IPS-20b (cell line): ENCODE data around the gene ADAM30.

Experiments
- H3K27ac ChIP-seq: one replicate; pipeline ENCODE4 v1.5.1; 2013; ENCODE audit warnings: low read length
- H3K27me3 ChIP-seq: 2 replicates; pipeline ENCODE4 v1.6.1; 2013; ENCODE audit warnings: mild to moderate bottlenecking, low read length, inconsistent platforms; ENCODE audit not compliant: insufficient read depth
- H3K36me3 ChIP-seq: 2 replicates; pipeline ENCODE4 v1.6.1; 2013; ENCODE audit warnings: low read depth, mild to moderate bottlenecking, inconsistent platforms, low read length, moderate library complexity; ENCODE audit not compliant: insufficient read depth
- H3K4me1 ChIP-seq: 2 replicates; pipeline ENCODE4 v1.6.1; 2013; ENCODE audit warnings: mild to moderate bottlenecking, control low read depth, inconsistent platforms, low read length, moderate library complexity; ENCODE audit not compliant: insufficient read depth
- H3K4me3 ChIP-seq: 2 replicates; pipeline ENCODE4 v1.5.1; 2013; ENCODE audit warnings: mild to moderate bottlenecking, low read length, inconsistent platforms
- H3K9ac ChIP-seq: 2 replicates; pipeline ENCODE4 v1.6.1; 2013; ENCODE audit warnings: low read depth, mild to moderate bottlenecking, inconsistent platforms, low read length, moderate library complexity
- H3K9me3 ChIP-seq: 2 replicates; pipeline ENCODE4 v1.6.1; 2013; ENCODE audit warnings: mild to moderate bottlenecking, low read depth, low read length, inconsistent platforms; ENCODE audit not compliant: insufficient read depth

Gene ADAM30

DNA sequence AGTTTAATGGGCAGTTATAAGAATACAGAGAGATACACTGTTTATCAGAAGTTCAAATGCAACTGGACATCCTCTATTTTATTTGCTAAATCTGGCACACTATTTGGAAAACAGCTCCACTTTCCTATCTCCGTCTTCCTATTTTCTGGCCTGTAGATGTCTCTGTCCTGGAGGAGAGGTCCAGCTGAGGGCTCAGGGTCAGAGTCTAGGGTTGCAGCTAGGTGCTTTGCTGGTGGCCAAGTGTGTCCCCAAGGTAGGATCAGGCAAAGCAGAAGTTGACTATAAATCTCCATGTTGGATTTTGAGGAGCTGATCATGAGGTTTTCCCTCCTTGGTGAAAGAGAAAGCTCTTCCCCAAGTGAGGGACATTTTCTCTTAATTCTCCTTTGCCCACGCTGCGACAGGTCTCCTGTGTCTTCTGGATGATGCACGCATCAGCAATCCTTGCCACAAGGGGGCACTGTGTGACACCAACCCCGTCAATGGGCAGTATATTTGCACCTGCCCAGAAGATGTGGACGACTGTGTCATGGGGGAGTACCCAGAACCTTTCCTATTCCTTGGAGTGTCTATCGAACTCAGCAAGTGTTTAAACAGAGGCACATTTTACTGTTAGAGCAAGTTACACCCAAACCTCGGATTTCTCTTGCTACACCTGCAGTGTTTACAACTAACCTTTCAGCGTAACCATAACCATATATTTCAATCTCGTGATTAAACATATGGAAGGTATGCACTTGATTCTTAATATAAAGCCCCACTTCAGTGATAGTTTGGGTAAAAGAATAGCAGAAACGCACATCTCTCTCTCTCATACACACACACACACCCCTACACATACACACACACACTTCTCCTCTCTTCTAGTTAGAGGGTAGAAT is 10.2 kb downstream of the ADAM30 start:
- no peaks in the 10 kb centered on the region for H3K4me1 ChIP-seq
- H3K4me3 ChIP-seq: no peak overlapping the region
- no peaks in the 10 kb centered on the region for H3K27me3 ChIP-seq
- no peaks in the 10 kb centered on the region for H3K9me3 ChIP-seq
- H3K9ac ChIP-seq: no peak overlapping the region
- no peaks in the 10 kb centered on the region for H3K36me3 ChIP-seq
- no peak overlapping the region for H3K27ac ChIP-seq

DNA sequence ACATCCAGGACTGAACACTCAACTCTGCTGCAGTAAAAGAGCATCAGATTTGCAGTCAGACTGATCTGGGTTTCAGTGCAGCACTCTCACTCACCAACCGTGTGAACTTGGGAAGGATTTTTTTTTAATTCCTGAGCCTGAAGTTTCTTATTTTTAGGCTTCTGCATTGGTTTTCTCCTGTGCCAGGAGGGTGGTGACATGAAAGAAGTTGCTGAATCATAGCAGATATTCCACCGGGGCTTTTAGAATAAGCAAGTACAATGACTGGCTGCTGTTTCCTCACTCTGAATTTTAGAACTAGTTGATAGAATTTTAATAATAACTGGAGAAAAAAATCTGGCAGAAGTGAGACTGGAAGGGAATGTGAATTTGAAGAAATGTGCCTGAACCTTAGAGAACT is 11.6 kb downstream of the ADAM30 start:
- no peaks in the 10 kb centered on the region for H3K36me3 ChIP-seq
- no peak overlapping the region for H3K4me3 ChIP-seq
- no peaks in the 10 kb centered on the region for H3K9me3 ChIP-seq
- H3K4me1 ChIP-seq: no peaks in the 10 kb centered on the region
- H3K9ac ChIP-seq: no peak overlapping the region
- H3K27ac ChIP-seq: no peak overlapping the region
- no peaks in the 10 kb centered on the region for H3K27me3 ChIP-seq

DNA sequence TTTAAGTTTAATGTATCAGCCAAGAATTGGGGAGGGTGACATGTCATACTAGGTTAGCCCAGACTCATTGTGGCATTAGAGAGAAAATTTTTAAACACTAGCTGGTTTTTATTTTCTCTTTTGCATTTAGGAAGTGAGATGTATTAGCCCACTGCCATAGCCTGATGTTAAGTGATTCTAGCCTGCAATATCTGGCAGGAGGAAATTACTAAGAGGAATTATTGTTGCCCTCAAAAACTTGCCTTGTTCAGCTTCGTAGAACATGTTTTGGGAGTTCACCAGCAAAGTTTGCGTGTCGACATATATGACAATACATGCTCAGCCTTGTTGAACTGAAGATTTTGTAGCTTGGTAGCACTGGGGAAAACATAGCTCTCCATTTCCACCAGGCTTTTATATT is 12.5 kb downstream of the ADAM30 start:
- Histone ChIP-seq H3K4me3 (no peak overlapping the region), H3K27me3 (no peaks in the 10 kb centered on the region), H3K9ac (no peak overlapping the region), H3K36me3 (no peaks in the 10 kb centered on the region), H3K4me1 (no peaks in the 10 kb centered on the region), H3K9me3 (no peaks in the 10 kb centered on the region), H3K27ac (no peak overlapping the region)

DNA sequence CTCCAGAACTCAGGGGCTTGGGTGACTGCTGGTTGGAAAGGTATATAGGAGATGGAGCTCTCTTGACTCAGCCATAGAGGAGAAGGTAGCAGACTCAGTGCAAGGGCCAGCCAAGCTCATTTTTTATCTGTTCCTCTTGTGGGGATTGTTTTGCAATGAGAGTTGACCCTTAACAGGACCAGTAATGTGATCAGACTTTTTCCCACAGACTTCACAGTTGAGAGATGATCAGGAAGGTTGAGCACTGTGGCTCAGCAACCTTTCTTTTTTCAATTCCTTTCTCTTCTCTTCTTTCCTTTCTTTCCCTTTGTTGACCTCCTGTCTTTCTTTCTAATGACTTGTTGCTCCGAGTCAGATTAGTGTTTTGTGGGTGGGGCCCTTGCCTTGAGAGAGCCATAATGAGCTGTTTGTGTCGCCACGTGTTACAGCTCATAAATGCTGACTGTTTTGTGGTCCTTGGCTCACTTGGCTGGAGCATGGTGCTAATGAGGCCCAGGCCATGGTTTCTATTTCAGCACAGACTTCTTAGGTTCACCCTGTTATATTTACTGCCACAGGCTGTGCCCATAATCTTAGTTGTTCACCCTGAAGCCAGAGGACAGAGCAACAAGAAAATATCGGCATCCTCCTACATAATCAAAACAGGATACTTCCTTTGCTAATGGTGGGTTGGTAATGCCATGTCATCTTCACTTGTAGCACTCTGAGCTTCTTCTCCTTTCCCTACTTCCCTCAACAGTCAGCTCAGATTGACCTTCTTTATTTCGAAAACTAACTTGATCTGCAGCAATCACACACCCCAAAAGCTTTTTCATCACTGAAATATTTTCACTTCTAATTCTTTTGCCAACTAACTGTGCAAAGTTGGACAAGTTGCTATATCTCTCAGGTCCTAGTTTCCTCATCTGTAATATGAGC is 13.9 kb downstream of the ADAM30 start:
- H3K36me3 ChIP-seq: no peaks in the 10 kb centered on the region
- no peaks in the 10 kb centered on the region for H3K4me1 ChIP-seq

GRCh38 chr1:119879510-119880434 is 16.5 kb downstream of the ADAM30 start:
- H3K9me3 ChIP-seq: no peaks in the 10 kb centered on the region
- H3K36me3 ChIP-seq: no peaks in the 10 kb centered on the region
- H3K27ac ChIP-seq: no peak overlapping the region

More for the DNA sequence above, 13.9 kb downstream of the ADAM30 start:
- H3K9me3 ChIP-seq: no peaks in the 10 kb centered on the region
- no peak overlapping the region for H3K4me3 ChIP-seq
- H3K27ac ChIP-seq: no peak overlapping the region
- no peaks in the 10 kb centered on the region for H3K27me3 ChIP-seq
- no peak overlapping the region for H3K9ac ChIP-seq

GRCh38 chr1:119878171-119878570 is 18.1 kb downstream of the ADAM30 start:
- Histone ChIP-seq H3K36me3 (no peaks in the 10 kb centered on the region), H3K27me3 (no peaks in the 10 kb centered on the region), H3K9ac (no peak overlapping the region), H3K9me3 (no peaks in the 10 kb centered on the region), H3K27ac (no peak overlapping the region), H3K4me3 (no peak overlapping the region), H3K4me1 (no peaks in the 10 kb centered on the region)

More at GRCh38 chr1:119879510-119880434, 16.5 kb downstream of the ADAM30 start:
- Histone ChIP-seq H3K27me3 (no peaks in the 10 kb centered on the region), H3K4me3 (no peak overlapping the region), H3K9ac (no peak overlapping the region), H3K4me1 (no peaks in the 10 kb centered on the region)

DNA sequence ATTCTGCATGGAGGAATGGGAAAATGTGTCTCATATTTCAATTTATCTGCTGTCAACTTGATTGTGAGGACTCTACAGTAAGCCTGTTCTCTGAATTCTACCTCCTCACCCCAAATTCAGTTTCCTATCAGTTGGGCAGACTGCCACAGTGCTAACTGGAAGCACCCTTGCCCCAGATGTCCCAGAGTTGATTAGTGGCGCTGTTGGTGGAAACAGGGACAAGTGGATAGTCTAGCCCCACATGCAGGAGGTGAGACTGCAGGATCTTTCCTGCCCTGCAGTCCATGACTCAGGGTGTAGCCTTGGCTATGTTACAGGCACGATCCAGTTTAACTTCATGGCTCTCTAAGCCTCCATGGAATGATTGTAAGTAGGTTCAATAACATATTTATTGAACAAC is 22.1 kb downstream of the ADAM30 start:
- no peak overlapping the region for H3K9ac ChIP-seq
- H3K27ac ChIP-seq: no peak overlapping the region
- H3K36me3 ChIP-seq: no peaks in the 10 kb centered on the region
- no peak overlapping the region for H3K4me3 ChIP-seq
- no peaks in the 10 kb centered on the region for H3K4me1 ChIP-seq
- H3K9me3 ChIP-seq: no peaks in the 10 kb centered on the region
- H3K27me3 ChIP-seq: no peaks in the 10 kb centered on the region

DNA sequence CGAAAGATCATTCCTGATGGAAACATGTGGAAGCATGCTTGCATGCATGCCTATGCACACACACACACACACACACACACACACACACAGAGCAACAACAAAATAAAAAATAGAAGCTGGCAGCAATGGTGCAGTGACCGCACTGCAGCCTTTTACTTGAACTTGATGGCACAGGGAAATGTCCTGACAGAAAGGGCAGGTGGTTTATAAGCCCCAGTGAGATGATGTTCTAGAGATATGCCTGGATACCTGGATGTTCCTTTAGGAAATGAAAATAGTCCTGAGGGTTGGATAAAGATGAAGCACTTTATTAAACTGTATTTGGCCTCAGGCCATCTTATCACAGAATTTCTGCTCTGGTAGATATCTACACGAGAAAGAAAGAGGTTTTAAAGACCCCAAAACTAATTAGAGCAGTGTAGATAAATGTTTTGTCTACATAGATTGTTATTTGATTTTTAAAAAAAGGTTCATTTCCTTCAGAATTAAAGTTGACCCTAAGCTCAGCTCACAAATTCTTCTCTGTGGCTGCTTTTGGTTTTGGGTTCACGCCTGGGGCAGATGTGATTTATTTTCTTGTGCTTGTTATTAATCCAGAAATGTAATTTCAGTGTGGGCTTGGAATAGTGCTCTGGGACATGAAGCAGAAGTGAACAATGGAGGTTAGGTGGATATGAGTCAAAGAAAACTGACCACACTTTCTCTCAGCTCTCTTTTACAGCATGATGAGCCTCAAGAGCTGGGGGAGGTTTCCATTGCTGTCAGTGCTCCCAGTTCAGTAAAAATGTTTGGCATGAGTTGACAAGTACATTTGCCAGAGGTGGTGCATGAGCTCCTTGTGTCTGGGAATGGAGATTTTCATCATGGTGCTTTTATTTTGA is 22.9 kb downstream of the ADAM30 start:
- no peaks in the 10 kb centered on the region for H3K27me3 ChIP-seq
- no peak overlapping the region for H3K9ac ChIP-seq
- H3K36me3 ChIP-seq: no peaks in the 10 kb centered on the region
- no peak overlapping the region for H3K27ac ChIP-seq
- no peak overlapping the region for H3K4me3 ChIP-seq
- H3K4me1 ChIP-seq: no peaks in the 10 kb centered on the region
- no peaks in the 10 kb centered on the region for H3K9me3 ChIP-seq

GRCh38 chr1:119871881-119872280 is 24.4 kb downstream of the ADAM30 start:
- Histone ChIP-seq H3K4me1 (no peaks in the 10 kb centered on the region), H3K27ac (no peak overlapping the region), H3K9me3 (no peaks in the 10 kb centered on the region), H3K4me3 (no peak overlapping the region), H3K9ac (no peak overlapping the region), H3K27me3 (no peaks in the 10 kb centered on the region), H3K36me3 (no peaks in the 10 kb centered on the region)

DNA sequence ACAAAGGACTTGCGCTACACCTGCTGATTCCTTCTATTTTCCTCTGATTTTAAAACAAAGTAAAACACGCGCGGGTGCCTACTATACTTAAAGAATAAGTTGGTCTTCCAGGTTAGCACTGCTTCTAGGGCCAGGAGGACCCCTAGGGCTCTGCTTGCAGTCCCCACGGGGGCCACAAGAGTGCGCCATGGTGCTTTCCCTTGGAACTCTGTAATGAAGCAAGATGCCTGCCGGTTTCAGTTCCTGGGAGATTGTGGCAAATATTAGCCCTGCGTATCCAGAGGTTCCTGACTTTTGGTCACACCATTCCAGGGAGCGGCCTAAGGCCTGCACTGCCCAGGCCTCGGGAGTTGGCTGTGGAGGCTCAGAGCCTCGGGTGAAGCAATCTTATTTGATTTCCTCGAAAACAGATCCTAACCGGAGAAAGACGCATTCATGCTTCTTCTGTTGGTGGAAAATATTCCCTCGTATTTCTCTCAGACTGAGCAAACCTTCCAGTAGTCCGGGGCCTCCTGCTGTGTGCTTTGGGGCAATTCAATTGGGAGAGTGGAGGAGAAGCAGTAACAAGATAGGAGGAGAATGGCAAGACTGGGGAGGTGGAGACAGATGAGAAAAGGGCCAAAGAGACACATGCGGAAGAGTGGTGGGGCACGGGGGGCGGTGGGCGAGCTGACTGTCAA is 25.3 kb downstream of the ADAM30 start:
- Histone ChIP-seq H3K4me3 (no peak overlapping the region), H3K27ac (no peak overlapping the region), H3K9me3 (no peaks in the 10 kb centered on the region), H3K36me3 (no peaks in the 10 kb centered on the region), H3K9ac (0 out of 2 replicates have a peak overlapping the region, but pooled peaks have one; percentile 26), H3K27me3 (no peaks in the 10 kb centered on the region), H3K4me1 (no peaks in the 10 kb centered on the region)
